K562 (cell line): ENCODE results near the gene HTRA3.

Source experiments
- CSDE1 ChIP-seq, 2 experiments: fragments of 450-650 bp; IDR thresholded peaks; 2 replicates each; pipeline ENCODE4 v1.6.1; 2016; ENCODE audit warnings: mild to moderate bottlenecking in 1 of 2
- CTCF ChIP-seq, 3 experiments: IDR thresholded peaks in 2 of 3; conservative IDR thresholded peaks in 1 of 3; 2 replicates each; pipeline ENCODE4 v1.5.1; 2011 to 2012; ENCODE audit warnings: low read length in 3 of 3, mild to moderate bottlenecking in 3 of 3, control low read depth in 2 of 3, improper control_type of control experiment in 1 of 3, inconsistent platforms in 1 of 3, low read depth in 1 of 3, mixed read lengths in 1 of 3, moderate library complexity in 1 of 3; ENCODE audit not compliant: insufficient read depth in 2 of 3
- EP300 ChIP-seq: IDR thresholded peaks from 2 replicates; pipeline ENCODE4 v1.6.1; 2012; ENCODE audit warnings: low read length, improper control_type of control experiment
- REST ChIP-seq, 2 experiments: fragments of 450-650 bp; formaldehyde crosslinking in 1 of 2; IDR thresholded peaks; 2 replicates each; pipeline versions ENCODE4 v1.4.0 to v1.6.1; 2014 to 2020; ENCODE audit warnings: mild to moderate bottlenecking in 2 of 2, borderline replicate concordance in 1 of 2, low read depth in 1 of 2
- THAP7 ChIP-seq: fragments of 250-450 bp; sonication (Bioruptor Pico); IDR thresholded peaks from 2 replicates; pipeline ENCODE4 v1.5.0; 2021
- ZKSCAN3 ChIP-seq: fragments of 250-450 bp; sonication (Bioruptor Pico); IDR thresholded peaks from 2 replicates; pipeline ENCODE4 v1.4.0; 2020
- ZNF780A ChIP-seq: fragments of 250-450 bp; sonication (Bioruptor Pico); IDR thresholded peaks from 2 replicates; pipeline ENCODE4 v1.5.0; 2021; ENCODE audit warnings: mild to moderate bottlenecking

DNA sequence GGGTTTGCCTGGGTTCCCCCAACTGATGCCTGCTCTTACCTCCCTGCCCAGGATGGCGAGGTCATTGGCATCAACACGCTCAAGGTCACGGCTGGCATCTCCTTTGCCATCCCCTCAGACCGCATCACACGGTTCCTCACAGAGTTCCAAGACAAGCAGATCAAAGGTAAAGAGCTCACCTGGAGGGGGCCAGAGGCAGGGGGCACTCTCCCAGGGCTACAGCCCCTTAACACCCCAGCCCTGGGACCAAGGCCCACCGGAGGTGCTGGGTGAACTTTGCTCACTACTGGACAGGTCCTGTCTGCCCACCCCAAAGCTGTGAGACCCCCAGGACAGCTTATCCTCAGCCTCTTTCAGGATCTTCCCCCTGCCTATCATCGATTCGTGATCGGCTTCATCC, 24.5 kb downstream of the HTRA3 start:
- TF ChIP-seq ZNF780A (CRISPR knock-in tag): no peak
- no peak for TF ChIP-seq THAP7 (CRISPR knock-in tag)
- TF ChIP-seq REST (IDR thresholded peaks at IDR 0.05; ENCODE audit: borderline replicate concordance): no peak
- TF ChIP-seq REST (CRISPR knock-in tag; IDR thresholded peaks at IDR 0.05; ENCODE audit: low read depth): no peak
- TF ChIP-seq EP300: no peak
- no peak for TF ChIP-seq ZKSCAN3 (CRISPR knock-in tag)
- TF ChIP-seq CTCF (IDR thresholded peaks at IDR 0.05 in 2 of 3, conservative IDR thresholded peaks at IDR 0.05 in 1 of 3; ENCODE audit: insufficient read depth in 2 of 3, low read depth in 1 of 3, low read length in 3 of 3): no peak
- TF ChIP-seq CSDE1 (IDR thresholded peaks at IDR 0.05): no peak
